ENCODE measurements around the gene TRIM27.
"Not testable (repeated sequence)": the region's sequence is repeated elsewhere in the genome, so short reads cannot be mapped to it uniquely, and the experiment has no call there.

TRIM27 gene

DNA sequence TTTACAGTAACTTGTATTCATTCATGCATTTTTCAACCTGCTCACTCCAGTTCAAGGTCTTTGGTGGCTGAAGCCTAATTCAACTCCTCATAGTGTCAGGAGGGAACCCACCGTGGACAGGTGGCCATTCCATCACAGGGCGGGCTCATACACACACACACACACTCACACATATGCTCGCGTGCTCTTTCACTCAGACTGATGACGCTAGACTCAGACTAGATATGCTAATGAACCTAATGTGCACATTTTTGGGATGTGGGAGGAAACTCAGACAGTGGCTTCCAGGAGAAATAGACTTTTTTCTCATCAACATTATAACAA is 56.7 kb downstream of the TRIM27 start:
- Histone ChIP-seq H3K4me3 (IDR thresholded peaks at IDR 0.05; ENCODE audit: insufficient read depth, low read depth, low read length) (no peak overlapping the region), H3K27me3 (ENCODE audit: insufficient read depth, low read depth) (no peaks in the 10 kb centered on the region), H3K36me3 (ENCODE audit: insufficient read depth) (no peaks in the 10 kb centered on the region), H3K27ac (peak overlapping the region; percentile 67), H3K79me2 (ENCODE audit: insufficient read depth, low read depth) (no peaks in the 10 kb centered on the region), H3K4me1 (ENCODE audit: low read depth, poor library complexity, severe bottlenecking) (peaks cover 7% of the 10 kb centered on the region), H3K4me2 (peak overlapping the region; percentile 19; the same call in 1 of the 2 replicates), H2AFZ (ENCODE audit: low read depth) (peak overlapping the region; percentile 77), H3K9ac (peak overlapping the region; percentile 51; the same call in 1 of the 2 replicates), H4K20me1 (ENCODE audit: insufficient read depth) (no peaks in the 10 kb centered on the region)
- TF ChIP-seq, protein P1, sequence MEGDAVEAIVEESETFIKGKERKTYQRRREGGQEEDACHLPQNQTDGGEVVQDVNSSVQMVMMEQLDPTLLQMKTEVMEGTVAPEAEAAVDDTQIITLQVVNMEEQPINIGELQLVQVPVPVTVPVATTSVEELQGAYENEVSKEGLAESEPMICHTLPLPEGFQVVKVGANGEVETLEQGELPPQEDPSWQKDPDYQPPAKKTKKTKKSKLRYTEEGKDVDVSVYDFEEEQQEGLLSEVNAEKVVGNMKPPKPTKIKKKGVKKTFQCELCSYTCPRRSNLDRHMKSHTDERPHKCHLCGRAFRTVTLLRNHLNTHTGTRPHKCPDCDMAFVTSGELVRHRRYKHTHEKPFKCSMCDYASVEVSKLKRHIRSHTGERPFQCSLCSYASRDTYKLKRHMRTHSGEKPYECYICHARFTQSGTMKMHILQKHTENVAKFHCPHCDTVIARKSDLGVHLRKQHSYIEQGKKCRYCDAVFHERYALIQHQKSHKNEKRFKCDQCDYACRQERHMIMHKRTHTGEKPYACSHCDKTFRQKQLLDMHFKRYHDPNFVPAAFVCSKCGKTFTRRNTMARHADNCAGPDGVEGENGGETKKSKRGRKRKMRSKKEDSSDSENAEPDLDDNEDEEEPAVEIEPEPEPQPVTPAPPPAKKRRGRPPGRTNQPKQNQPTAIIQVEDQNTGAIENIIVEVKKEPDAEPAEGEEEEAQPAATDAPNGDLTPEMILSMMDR (conservative IDR thresholded peaks at IDR 0.05; ENCODE audit: low read depth, low read length), result no peak

DNA sequence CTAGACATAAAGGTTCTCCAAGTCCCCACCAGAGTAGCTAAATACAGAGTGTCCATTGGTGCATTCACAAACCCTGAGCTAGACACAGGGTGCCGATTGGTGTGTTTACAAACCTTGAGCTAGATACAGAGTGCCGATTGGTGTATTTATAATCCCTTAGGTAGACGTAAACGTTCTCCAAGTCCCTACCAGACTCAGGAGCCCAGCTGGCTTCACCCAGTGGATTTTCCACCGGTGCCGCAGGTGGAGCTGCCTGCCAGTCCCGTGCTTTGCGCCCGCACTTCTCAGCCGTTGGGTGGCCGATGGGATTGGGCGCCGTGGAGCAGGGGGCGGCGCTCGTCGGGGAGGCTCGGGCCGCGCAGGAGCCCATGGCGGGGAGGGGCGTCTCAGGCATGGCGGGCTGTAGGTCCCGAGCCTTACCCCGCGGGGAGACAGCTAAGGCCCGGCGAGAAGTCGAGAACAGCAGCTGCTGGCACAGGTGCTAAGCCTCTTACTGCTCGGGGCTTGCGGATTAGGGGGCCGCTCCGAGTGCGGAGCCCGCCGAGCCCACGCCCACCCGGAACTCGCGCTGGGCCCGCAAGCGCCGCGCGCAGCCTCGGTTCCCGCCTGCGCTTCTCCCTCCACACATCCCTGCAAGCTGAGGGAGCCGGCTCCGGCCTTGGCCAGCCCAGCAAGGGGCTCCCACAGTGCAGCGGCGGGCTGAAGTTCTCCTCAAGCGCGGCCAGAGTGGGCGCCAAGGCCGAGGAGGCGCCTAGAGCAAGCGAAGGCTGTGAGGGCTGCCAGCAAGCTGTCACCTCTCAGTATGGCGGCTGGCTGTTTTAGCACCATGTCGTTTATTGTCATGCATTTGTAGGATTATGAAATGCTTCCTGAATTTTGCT is 57.3 kb downstream of the TRIM27 start:
- H3K4me2 ChIP-seq, result peak overlapping the region; percentile 19; the same call in 1 of the 2 replicates
- not testable (repeated sequence) for H3K79me2 ChIP-seq (ENCODE audit: insufficient read depth, low read depth); H3K36me3 ChIP-seq (ENCODE audit: insufficient read depth); H3K27me3 ChIP-seq (ENCODE audit: insufficient read depth, low read depth); H3K4me3 ChIP-seq (IDR thresholded peaks at IDR 0.05; ENCODE audit: insufficient read depth, low read depth, low read length); H4K20me1 ChIP-seq (ENCODE audit: insufficient read depth); H3K4me1 ChIP-seq (ENCODE audit: low read depth, poor library complexity, severe bottlenecking)
- H2AFZ ChIP-seq (ENCODE audit: low read depth), result peak overlapping the region; percentile 77
- peak overlapping the region; percentile 51 for H3K9ac ChIP-seq
- H3K27ac ChIP-seq, result peak overlapping the region; percentile 67

DNA sequence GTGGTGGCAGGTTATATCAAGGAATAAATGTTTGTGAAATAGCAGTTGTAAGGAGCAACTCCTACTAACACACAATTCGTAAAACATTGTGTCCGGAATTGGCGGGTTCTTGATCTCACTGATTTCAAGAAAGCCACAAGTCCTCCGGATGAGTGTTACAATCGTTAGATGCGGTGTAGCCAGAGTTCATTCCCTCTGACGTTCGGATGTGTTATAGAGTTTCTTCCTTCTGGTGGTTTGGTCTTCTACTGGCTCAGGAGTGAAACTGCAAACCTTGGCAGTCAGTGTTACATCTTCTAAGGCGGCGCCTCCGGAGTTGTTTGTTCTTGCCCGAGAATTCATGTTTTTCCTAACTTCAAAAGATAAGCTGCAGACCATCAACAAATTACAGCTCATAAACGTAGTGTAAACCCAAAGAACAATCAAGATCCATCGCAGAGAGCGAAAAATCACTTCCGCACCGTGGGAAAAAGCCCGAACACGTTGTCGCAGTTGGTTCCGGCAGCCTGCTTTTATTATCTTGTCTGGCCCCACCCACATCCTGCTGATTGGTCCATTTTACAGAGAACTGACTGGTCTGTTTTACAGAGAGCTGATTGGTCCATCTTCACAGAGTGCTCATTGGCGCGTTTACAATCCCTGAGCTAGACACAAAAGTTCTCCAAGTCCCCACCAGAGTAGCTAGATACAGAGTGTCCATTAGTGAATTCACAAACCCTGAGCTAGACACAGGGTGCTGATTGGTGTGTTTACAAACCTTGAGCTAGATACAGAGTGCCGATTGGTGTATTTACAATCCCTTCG is 58.2 kb downstream of the TRIM27 start:
- H3K27ac ChIP-seq, result peak overlapping the region; percentile 67; the same call in 1 of the 2 replicates

DNA sequence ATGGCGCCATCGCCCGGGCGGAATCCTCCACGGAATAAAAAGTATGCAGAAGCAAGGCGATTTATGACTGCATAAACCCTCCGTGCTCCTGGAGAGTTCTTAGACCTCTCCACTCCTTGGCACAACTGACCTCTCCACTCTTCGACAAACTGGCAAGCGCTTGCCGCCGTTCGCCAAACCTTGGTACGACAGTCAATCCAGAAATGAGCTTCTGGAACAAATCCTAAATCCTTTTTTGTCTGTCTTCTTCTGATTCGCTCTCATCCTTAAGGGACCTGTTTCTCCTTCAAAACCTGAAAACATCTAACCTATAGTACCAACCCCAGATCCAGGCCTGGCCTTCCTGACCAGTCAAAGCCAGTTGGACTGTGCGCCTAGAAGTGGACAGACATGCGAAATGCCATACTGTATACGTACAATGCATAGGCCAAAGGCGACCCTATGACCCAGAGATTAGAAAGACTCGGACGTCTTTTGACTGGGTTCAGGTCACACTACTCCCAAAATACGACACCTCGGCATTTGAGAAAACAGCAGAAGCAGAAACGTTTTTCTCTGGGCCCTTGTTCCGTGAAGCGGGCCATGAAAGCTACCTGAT is 59.4 kb downstream of the TRIM27 start:
- Histone ChIP-seq H3K4me2 (peak overlapping the region; percentile 61), H3K9ac (peak overlapping the region; percentile 82; the same call in 1 of the 2 replicates), H3K27me3 (ENCODE audit: insufficient read depth, low read depth) (no peaks in the 10 kb centered on the region), H3K27ac (peak overlapping the region; percentile 82), H3K36me3 (ENCODE audit: insufficient read depth) (no peaks in the 10 kb centered on the region), H3K79me2 (ENCODE audit: insufficient read depth, low read depth) (no peaks in the 10 kb centered on the region), H3K4me3 (IDR thresholded peaks at IDR 0.05; ENCODE audit: insufficient read depth, low read depth, low read length) (no peak overlapping the region), H2AFZ (ENCODE audit: low read depth) (peak overlapping the region; percentile 99), H4K20me1 (ENCODE audit: insufficient read depth) (no peaks in the 10 kb centered on the region), H3K4me1 (ENCODE audit: low read depth, poor library complexity, severe bottlenecking) (peaks cover 7% of the 10 kb centered on the region)
- TF ChIP-seq, protein P1 (conservative IDR thresholded peaks at IDR 0.05; ENCODE audit: low read depth, low read length), result no peak

More for the DNA sequence above, 58.2 kb downstream of the TRIM27 start:
- Histone ChIP-seq H3K36me3 (ENCODE audit: insufficient read depth) (no peaks in the 10 kb centered on the region), H3K27me3 (ENCODE audit: insufficient read depth, low read depth) (no peaks in the 10 kb centered on the region), H3K4me2 (no peak overlapping the region), H3K4me3 (IDR thresholded peaks at IDR 0.05; ENCODE audit: insufficient read depth, low read depth, low read length) (no peak overlapping the region), H2AFZ (ENCODE audit: low read depth) (peak overlapping the region; percentile 77), H3K4me1 (ENCODE audit: low read depth, poor library complexity, severe bottlenecking) (peaks cover 7% of the 10 kb centered on the region), H3K79me2 (ENCODE audit: insufficient read depth, low read depth) (no peaks in the 10 kb centered on the region), H4K20me1 (ENCODE audit: insufficient read depth) (no peaks in the 10 kb centered on the region), H3K9ac (peak overlapping the region; percentile 51; the same call in 1 of the 2 replicates)
- TF ChIP-seq, protein P1 (conservative IDR thresholded peaks at IDR 0.05; ENCODE audit: low read depth, low read length), result no peak

Data from KMS-11 (cell line).